Hematopoietic multipotent progenitor cell treated with erythropoietin and hydrocortisone succinate and interleukin-3 and kit ligand, for 17 days (in vitro differentiated cells): Measurements from ENCODE around the gene FHIT.

Experiments used
- DNase-seq: peaks from one replicate; pipeline ENCODE4 v3.0.0-alpha.2; 2015; ENCODE audit warnings: low spot score

FHIT gene

DNA sequence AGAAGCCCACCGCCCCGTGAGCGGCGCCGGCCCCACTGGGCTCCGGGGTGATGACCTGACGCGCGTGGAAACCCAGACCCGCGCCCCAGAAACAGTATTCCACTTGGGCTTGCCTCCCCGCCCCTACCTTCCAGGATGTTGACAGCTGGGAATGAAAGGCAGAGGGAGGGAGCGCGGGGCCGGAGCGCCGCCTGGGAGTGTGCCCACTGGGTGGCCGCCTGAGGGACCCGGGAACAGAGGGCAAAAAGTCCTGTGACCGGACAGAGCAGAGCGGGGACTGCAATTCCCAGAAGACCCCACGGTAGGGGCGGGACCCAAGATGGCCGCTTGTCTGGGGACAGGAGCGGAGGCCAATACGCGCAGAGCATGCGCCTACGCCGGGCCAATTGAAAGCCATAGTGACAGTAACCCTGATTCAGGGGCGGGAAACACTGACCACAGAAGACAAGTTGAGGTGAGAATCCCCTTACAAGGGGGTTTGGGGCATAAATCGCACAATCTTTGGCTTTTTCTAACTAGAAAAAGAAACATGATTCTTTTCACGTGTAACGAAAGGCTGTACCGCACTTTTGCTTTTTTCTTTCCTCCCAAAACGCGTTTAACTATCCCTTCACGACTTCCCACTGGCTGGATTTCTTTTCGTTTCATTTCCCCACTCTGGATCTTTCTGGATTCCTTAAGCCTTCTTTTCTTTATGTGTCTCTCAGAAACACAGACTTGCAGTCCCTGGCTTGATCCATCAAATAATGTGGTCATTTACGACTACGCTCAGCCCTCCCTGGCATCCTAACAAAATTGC, at the start of gene FHIT:
Gene FHIT, minus strand, starts transcription at position 279 of the 799 bp plus-strand sequence.
- peak; percentile 86 for DNase-seq

- no peak for DNase-seq
Observed at GRCh38 chr3:61300786-61301185, 49.5 kb upstream of the FHIT start.

- DNase-seq: no peak
Observed at GRCh38 chr3:61300006-61300380, 48.7 kb upstream of the FHIT start.

GRCh38 chr3:61299343-61300005, 48.2 kb upstream of the FHIT start:
- no peak for DNase-seq

DNA sequence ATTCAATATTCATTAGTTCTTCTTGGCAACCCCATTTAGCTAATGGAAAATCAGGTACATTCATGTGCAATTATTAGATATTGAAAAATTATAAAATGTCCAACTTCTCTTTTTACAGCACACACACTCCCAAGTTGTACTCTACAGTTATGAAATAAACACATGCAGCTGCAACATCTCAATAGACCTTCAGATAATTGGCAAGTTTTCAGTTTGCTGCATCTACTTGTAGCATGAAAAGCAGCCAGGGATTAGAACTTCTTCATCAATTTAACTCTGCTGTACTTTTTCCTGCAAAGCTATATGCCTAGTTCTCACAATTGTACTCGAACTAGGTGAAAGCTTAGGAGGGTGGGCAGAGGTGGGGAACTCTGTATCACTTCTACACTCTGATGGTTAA, 46.6 kb upstream of the FHIT start:
- no peak for DNase-seq

- DNase-seq: no peak
Observed at GRCh38 chr3:61288446-61288845, 37.2 kb upstream of the FHIT start.

DNA sequence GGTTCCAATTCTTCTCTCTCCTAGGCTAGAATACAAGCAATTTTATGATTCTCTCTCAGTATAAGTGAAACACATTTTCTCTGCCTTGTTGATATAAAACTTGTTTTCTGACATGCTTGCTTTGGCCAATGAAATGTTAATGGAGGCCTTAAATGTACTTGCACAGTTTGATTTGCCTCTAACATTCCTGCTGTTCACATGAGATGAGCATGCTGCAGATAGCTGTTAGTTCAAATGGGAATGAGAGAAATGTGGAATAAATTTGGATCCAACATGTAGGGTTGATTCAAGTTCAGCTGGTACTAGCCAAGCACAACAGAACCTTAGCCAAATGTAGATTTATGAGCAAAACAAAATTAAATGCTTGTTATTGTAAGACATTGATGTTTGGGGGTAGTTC, 32.6 kb upstream of the FHIT start:
- DNase-seq: no peak

- no peak for DNase-seq
Observed at GRCh38 chr3:61278713-61279112, 27.5 kb upstream of the FHIT start.

- no peak for DNase-seq
Observed at GRCh38 chr3:61277411-61277810, 26.2 kb upstream of the FHIT start.

GRCh38 chr3:61269435-61269834, 18.2 kb upstream of the FHIT start:
- no peak for DNase-seq

GRCh38 chr3:61268644-61269043, 17.4 kb upstream of the FHIT start:
- no peak for DNase-seq

DNA sequence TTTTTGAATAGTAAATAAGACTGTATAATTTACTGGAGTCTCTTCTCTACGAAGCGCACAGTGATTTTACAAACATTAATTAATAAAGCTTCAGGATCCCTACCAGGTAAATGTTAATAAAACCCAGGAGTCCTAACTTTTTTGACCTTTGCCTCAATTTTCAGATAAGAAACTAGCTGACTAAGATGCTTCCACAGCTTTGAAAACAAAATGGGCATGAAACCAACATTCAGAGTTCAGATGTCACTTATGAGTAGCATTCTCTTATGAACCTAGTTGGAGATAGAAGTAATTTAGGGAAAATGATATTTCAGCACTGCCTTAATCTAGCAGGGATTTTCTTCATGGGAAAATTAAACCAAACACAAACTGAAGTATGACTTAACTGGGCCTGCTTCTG, 13.0 kb upstream of the FHIT start:
- DNase-seq: no peak

DNA sequence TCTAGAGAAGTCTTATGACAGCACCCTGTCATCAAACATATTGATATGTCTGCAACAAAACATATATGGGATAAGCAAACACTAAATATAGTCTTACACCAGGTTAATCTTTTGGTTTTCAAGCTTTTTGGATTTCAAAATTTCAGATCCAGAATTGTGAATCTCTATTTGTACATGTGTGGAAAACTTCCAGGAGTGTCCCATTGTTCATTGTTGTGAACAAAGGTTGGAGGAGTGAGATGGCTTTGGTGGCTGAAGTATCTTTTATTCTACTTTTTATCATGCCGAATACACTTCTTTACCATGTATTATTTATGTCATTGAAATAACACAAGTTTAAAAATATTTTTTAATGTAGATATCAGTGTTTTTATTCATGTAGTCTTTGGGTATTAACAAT, 5.9 kb upstream of the FHIT start:
- DNase-seq: no peak

- no peak for DNase-seq
Observed at GRCh38 chr3:61253756-61254155, 2.5 kb upstream of the FHIT start.

DNA sequence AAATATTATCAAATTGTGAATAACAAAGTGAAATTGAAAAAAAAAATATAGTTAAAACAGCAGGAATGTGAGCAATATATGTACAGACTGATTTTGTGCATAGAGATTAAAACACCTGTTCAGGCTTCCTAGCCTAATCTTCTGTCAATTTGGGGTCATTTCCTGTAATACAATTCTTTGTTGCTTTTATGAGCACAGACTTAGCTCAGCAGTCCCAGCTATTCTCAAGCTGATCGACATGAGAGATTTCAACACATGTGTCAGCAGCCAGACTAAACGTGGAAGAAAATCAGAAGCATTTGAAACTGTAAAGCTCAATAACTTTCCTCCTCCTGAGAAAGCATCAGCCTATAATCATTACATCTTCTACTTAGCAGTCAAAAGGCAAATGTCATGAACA, 1.6 kb upstream of the FHIT start:
- DNase-seq: no peak

DNA sequence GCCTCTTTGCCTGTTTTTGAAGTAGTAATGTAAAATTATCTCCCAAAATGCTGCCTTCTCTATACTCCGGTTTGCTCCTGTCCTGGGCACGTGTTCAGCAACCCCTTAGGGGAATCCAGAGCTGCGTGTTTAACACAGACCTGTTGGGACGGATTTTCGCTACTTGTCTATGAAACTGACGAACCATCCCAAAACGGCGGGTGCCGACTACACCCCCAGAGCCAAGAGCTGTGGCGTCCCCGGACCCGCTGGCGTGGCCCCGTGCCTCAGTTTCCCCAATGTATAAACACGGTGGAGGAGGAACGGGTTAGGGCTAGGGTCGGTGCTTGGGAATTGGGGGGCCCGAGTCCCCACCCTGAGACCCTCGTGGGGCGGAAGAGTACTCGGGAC, 473 bp downstream of the FHIT start:
- DNase-seq: peak; percentile 29

DNA sequence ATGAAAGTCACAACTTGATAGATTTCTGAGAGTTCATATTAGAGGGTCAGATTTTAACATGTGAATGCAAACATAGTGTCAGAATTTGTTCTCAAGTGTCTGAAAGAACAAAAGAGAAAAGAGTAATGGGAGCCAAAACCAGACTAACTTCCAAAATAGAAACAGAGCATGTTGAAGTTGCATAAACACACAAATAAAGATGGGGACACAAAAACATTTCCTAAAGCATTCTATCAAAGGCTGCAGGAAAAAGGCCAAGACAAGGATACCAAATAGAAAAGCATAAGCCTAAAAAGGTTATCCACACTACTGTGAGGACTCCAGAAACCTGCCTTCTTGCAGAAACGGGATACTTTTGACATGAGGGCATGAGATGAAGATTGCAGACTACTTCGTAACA, 2.8 kb downstream of the FHIT start:
- no peak for DNase-seq

- no peak for DNase-seq
Observed at GRCh38 chr3:61247191-61247590, 4.1 kb downstream of the FHIT start.

GRCh38 chr3:61239871-61240270, 11.4 kb downstream of the FHIT start:
- DNase-seq: no peak

GRCh38 chr3:61237858-61238257, 13.4 kb downstream of the FHIT start:
- DNase-seq: no peak

GRCh38 chr3:61236556-61236955, 14.7 kb downstream of the FHIT start:
- no peak for DNase-seq

DNA sequence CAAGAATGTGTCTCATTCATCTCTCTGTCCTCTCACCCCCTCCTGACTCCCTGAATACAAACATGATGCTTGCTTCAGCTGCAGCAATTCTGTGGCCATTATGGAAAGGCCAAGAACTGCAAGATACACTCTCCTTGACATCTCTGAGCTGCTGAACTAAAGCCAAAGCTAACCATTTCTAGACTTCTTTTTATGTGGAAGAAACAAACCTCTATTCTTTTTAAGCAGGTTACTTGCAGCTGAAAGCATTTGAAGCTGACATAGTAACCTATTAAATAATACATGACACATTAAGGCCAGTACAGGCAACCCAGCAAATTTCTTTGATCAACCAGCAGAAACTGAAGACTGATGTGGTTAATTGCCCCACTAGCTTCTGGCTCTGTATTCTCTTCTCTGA, 17.5 kb downstream of the FHIT start:
- no peak for DNase-seq

DNA sequence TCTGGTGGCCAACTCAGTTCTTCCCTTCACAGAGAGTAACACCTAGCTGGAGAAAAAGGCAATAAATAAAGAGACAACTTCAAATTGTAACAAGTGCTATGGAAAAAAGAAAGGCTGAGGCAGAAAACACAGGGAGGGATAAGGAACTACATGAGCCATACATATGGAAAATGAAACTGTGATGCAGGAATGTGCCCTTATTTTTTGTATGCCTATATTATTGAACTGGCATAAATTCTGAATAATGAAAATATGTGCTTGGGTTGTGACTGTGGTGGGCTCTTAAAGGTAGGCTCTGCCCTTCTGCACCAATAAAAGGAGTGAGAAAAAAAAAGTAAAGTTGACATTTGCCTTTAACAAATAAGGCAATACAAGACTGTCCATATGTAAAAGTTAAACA, 19.6 kb downstream of the FHIT start:
- no peak for DNase-seq

DNA sequence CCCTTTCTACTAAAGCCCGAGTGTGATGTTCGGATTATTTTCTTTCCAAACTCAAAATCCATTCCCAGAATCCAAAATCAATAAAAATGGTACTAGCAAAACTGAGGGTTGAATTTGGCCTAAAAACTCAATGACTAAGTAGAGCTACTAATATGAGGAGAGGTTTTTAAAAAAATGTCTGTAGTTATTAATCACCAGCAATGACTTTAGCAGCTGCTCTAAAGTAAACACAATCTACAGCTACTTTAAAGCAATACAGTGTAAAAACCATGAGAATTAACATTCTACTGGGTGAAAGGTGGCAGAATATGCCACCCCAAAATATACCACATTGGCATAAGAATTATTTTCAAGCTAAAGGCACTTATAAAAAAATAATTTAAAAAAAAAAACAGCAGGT, 23.5 kb downstream of the FHIT start:
- DNase-seq: no peak
